ENCODE results near the gene TRMT13. TPM values are rescaled to one million over a fixed set of nuclear protein-coding genes. Genes with fewer than 3 reads are reported as not detected.
A peak's percentile ranks its signal among the peaks of the same experiment; 100 is the strongest.
"Not testable (repeated sequence)": the region's sequence is repeated elsewhere in the genome, so short reads cannot be mapped to it uniquely, and the experiment has no call there.

TRMT13 gene
- total RNA-seq, 4 donors from 2014 or later: 3.7 to 25.4 (median 16.7) TPM

GRCh38 chr1:100183370-100183769 lies 50.4 kb downstream of the TRMT13 start:
- Histone ChIP-seq H3K4me3 (no peak overlapping the region), H3K27me3 (no peaks in the 10 kb centered on the region), H3K27ac (no peak overlapping the region), H3K4me1 (no peaks in the 10 kb centered on the region), H3K9me3 (no peaks in the 10 kb centered on the region), H3K36me3 (no peaks in the 10 kb centered on the region)
- WGBS, 2 donors (ENCODE audit: low coverage in 1 of 2): 95 to 98% methylated on average over 3 to 4 of the region's 4 CpGs
- in situ Hi-C loops (cut with MboI; ENCODE audit: low pct_ligation_motif_present in 1 of 4, low pct_unique_long_range_greater_than_20kb in 1 of 4, low sequenced_read_pairs in 3 of 4) (no loop called here), intact Hi-C loops (cut with DNase I; ENCODE audit: low total_unique reads) (no loop called here)
- no peak for DNase-seq
- no peak for TF ChIP-seq POLR2AphosphoS5 (IDR thresholded peaks at IDR 0.05)

- H3K9me3 ChIP-seq: no peaks in the 10 kb centered on the region
- in situ Hi-C loops (cut with MboI; ENCODE audit: low pct_ligation_motif_present in 1 of 4, low pct_unique_long_range_greater_than_20kb in 1 of 4, low sequenced_read_pairs in 3 of 4) (no loop called here), intact Hi-C loops (cut with DNase I; ENCODE audit: low total_unique reads) (no loop called here)
- peaks cover 0 to 7% (median 0%) of the 10 kb centered on the region in 4 donors for H3K4me1 ChIP-seq
- no peaks in the 10 kb centered on the region for H3K36me3 ChIP-seq
- no peaks in the 10 kb centered on the region for H3K27me3 ChIP-seq
- WGBS, 2 donors (ENCODE audit: low coverage in 1 of 2): 58% methylated on average over 1 of the region's 1 CpG; no CpG with 5 or more reads in 1 of the 2 donors
- no peak overlapping the region for H3K4me3 ChIP-seq
- no peak for DNase-seq
- H3K27ac ChIP-seq: no peak overlapping the region
- no peak for TF ChIP-seq POLR2A (IDR thresholded peaks at IDR 0.05)
- no peak for TF ChIP-seq EP300 (IDR thresholded peaks at IDR 0.05; ENCODE audit: low read depth)
- no peak for TF ChIP-seq CTCF (IDR thresholded peaks at IDR 0.05)
- TF ChIP-seq POLR2AphosphoS5 (IDR thresholded peaks at IDR 0.05): no peak
These were observed 51.6 kb downstream of the TRMT13 start for GRCh38 chr1:100184536-100184935.

GRCh38 chr1:100187912-100188311 lies 54.9 kb downstream of the TRMT13 start:
- TF ChIP-seq POLR2AphosphoS5 (IDR thresholded peaks at IDR 0.05): no peak
- no peak for TF ChIP-seq EP300 (IDR thresholded peaks at IDR 0.05; ENCODE audit: low read depth)
- no peak for TF ChIP-seq CTCF (IDR thresholded peaks at IDR 0.05)
- TF ChIP-seq POLR2A (IDR thresholded peaks at IDR 0.05): no peak
- in situ Hi-C loops (cut with MboI; ENCODE audit: low pct_ligation_motif_present in 1 of 4, low pct_unique_long_range_greater_than_20kb in 1 of 4, low sequenced_read_pairs in 3 of 4) (no loop called here), intact Hi-C loops (cut with DNase I; ENCODE audit: low total_unique reads) (no loop called here)
- Histone ChIP-seq H3K4me1 (peaks cover 0 to 10% (median 0%) of the 10 kb centered on the region in 4 donors), H3K36me3 (no peaks in the 10 kb centered on the region), H3K27me3 (no peaks in the 10 kb centered on the region), H3K27ac (peak overlapping the region in 2 of 4 donors; percentile 51 to 72), H3K4me3 (no peak overlapping the region), H3K9me3 (no peaks in the 10 kb centered on the region)
- 82 to 83% methylated on average over 3 of the region's 3 CpGs for WGBS, 2 donors (ENCODE audit: low coverage in 1 of 2)
- peak; percentile 19 for DNase-seq

GRCh38 chr1:100188617-100189016 lies 55.7 kb downstream of the TRMT13 start:
- H3K4me3 ChIP-seq: no peak overlapping the region
- peak overlapping the region in 3 of 4 donors; percentile 18 to 72 (median 57) for H3K27ac ChIP-seq
- 58 to 59% methylated on average over 3 of the region's 3 CpGs for WGBS, 2 donors (ENCODE audit: low coverage in 1 of 2)
- intact Hi-C loops (cut with DNase I; ENCODE audit: low total_unique reads): no loop called here
- TF ChIP-seq POLR2AphosphoS5 (IDR thresholded peaks at IDR 0.05) (peak in 1 of 3 donors; percentile 12), CTCF (IDR thresholded peaks at IDR 0.05) (no peak)
- H3K36me3 ChIP-seq: no peaks in the 10 kb centered on the region
- in situ Hi-C loops (cut with MboI; ENCODE audit: low pct_ligation_motif_present in 1 of 4, low pct_unique_long_range_greater_than_20kb in 1 of 4, low sequenced_read_pairs in 3 of 4): no loop called here
- DNase-seq: no peak
- H3K4me1 ChIP-seq: peaks cover 0 to 10% (median 0%) of the 10 kb centered on the region in 4 donors
- H3K9me3 ChIP-seq: no peaks in the 10 kb centered on the region
- H3K27me3 ChIP-seq: no peaks in the 10 kb centered on the region

- no peak for DNase-seq
- WGBS, 2 donors (ENCODE audit: low coverage in 1 of 2): 89 to 100% methylated on average over 1 of the region's 1 CpG
- H3K4me1 ChIP-seq: peaks cover 0 to 3% (median 0%) of the 10 kb centered on the region in 4 donors
These were observed 65.6 kb downstream of the TRMT13 start for GRCh38 chr1:100198596-100198995.

GRCh38 chr1:100200060-100200459 lies 67.1 kb downstream of the TRMT13 start:
- 80 to 93% methylated on average over 1 to 6 of the region's 6 CpGs for WGBS, 2 donors (ENCODE audit: low coverage in 1 of 2)
- DNase-seq; H3K27me3 ChIP-seq; intact Hi-C loops (cut with DNase I; ENCODE audit: low total_unique reads); in situ Hi-C loops (cut with MboI; ENCODE audit: low pct_ligation_motif_present in 1 of 4, low pct_unique_long_range_greater_than_20kb in 1 of 4, low sequenced_read_pairs in 3 of 4); H3K27ac ChIP-seq; H3K4me3 ChIP-seq; H3K9me3 ChIP-seq; H3K4me1 ChIP-seq: not testable (repeated sequence)
- peaks cover 0 to 41% (median 6%) of the 10 kb centered on the region in 4 donors for H3K36me3 ChIP-seq

More at GRCh38 chr1:100198596-100198995, 65.6 kb downstream of the TRMT13 start:
- intact Hi-C loops (cut with DNase I; ENCODE audit: low total_unique reads): no loop called here
- Histone ChIP-seq H3K27me3 (no peaks in the 10 kb centered on the region), H3K9me3 (no peaks in the 10 kb centered on the region), H3K27ac (no peak overlapping the region), H3K4me3 (no peak overlapping the region), H3K36me3 (peaks cover 0 to 34% (median 4%) of the 10 kb centered on the region in 4 donors)
- TF ChIP-seq CTCF (IDR thresholded peaks at IDR 0.05) (no peak), EP300 (IDR thresholded peaks at IDR 0.05; ENCODE audit: low read depth) (no peak), POLR2A (IDR thresholded peaks at IDR 0.05) (no peak), POLR2AphosphoS5 (IDR thresholded peaks at IDR 0.05) (no peak)
- in situ Hi-C loops (cut with MboI; ENCODE audit: low pct_ligation_motif_present in 1 of 4, low pct_unique_long_range_greater_than_20kb in 1 of 4, low sequenced_read_pairs in 3 of 4): no loop called here

All from transverse colon (tissue), 4 donors.